NCI-H187 treated with DMSO at 0.1 percent for 48 hours (cell line): ENCODE measurements around the gene TREM1.

Experiments used
- DNase-seq: peaks from one replicate; lab custom pipeline; 2025; lab: John Stamatoyannopoulos, UW

The TREM1 gene

GRCh38 chr6:41286544-41287346 lies at the start of gene TREM1:
TSS of gene TREM1 (minus strand) at chr6:41286682. CDS start at chr6:41286655, 27 bp downstream.
- DNase-seq = no peak

GRCh38 chr6:41335943-41336342 lies 49.5 kb upstream of the TREM1 start:
- DNase-seq = no peak

GRCh38 chr6:41335296-41335695 lies 48.8 kb upstream of the TREM1 start, which contains the start of gene NCR2:
TSS of gene NCR2 (plus strand) at chr6:41335608. CDS start at chr6:41335877, 269 bp downstream.
- no peak for DNase-seq

- no peak for DNase-seq
Observed at GRCh38 chr6:41334482-41335040, 48.1 kb upstream of the TREM1 start.

GRCh38 chr6:41332842-41333736 lies 46.6 kb upstream of the TREM1 start:
- no peak for DNase-seq

GRCh38 chr6:41332241-41332640 lies 45.8 kb upstream of the TREM1 start:
- DNase-seq = no peak

GRCh38 chr6:41331401-41332150 lies 45.1 kb upstream of the TREM1 start:
- DNase-seq = no peak

- no peak for DNase-seq
Observed at GRCh38 chr6:41327177-41327576, 40.7 kb upstream of the TREM1 start.

GRCh38 chr6:41326092-41326491 lies 39.6 kb upstream of the TREM1 start:
- no peak for DNase-seq

- DNase-seq = no peak
Observed at GRCh38 chr6:41325446-41326066, 39.1 kb upstream of the TREM1 start.

- no peak for DNase-seq
Observed at GRCh38 chr6:41321183-41321582, 34.7 kb upstream of the TREM1 start.

- peak; percentile 86 for DNase-seq
Observed at GRCh38 chr6:41318654-41319565, 32.4 kb upstream of the TREM1 start.

- DNase-seq = peak; percentile 14
Observed at GRCh38 chr6:41318261-41318653, 31.8 kb upstream of the TREM1 start.

GRCh38 chr6:41315943-41316620 lies 29.6 kb upstream of the TREM1 start:
- no peak for DNase-seq

- DNase-seq = no peak
Observed at GRCh38 chr6:41315203-41315602, 28.7 kb upstream of the TREM1 start.

- DNase-seq = no peak
Observed at GRCh38 chr6:41306187-41306854, 19.8 kb upstream of the TREM1 start.

GRCh38 chr6:41302638-41303037 lies 16.2 kb upstream of the TREM1 start:
- no peak for DNase-seq

- no peak for DNase-seq
Observed at GRCh38 chr6:41298785-41299502, 12.5 kb upstream of the TREM1 start.
